ENCODE measurements around the gene FDCSP. TPM values are rescaled to one million over a fixed set of nuclear protein-coding genes. Genes with fewer than 3 reads are reported as not detected.

FDCSP gene
- total RNA-seq, 2 experiments from 2014 or later = not detected

DNA sequence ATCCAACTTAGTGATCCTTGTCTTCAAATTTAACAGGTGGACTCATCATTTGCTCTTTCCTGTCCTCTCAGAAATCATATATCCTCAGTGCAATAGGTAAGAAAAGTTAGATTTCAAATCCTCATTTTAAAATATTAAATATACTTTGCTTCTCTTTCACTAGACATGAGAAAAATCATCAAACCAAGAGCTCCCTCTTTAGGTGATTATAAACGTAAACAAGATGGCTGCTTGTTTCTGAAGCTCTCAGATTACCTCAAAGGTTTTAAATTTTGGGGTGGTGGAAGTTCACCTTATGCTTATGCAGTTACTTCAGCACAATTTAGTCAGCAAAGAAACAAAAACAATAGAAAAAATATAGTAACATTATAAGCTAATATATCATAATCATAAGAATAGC is 43.8 kb downstream of the FDCSP start:
- H3K27me3 Mint-ChIP-seq = no peaks in the 10 kb centered on the region
- H3K4me1 Mint-ChIP-seq = no peaks in the 10 kb centered on the region
- H3K4me3 Mint-ChIP-seq = no peak overlapping the region
- H3K27ac Mint-ChIP-seq = no peak overlapping the region
- ChIA-PET CTCF (no interaction called here), POLR2A (no interaction called here)
- H3K36me3 Mint-ChIP-seq (ENCODE audit: low read depth) = no peaks in the 10 kb centered on the region
- no peaks in the 10 kb centered on the region for H3K9me3 Mint-ChIP-seq
- DNase-seq = no peak

- no peaks in the 10 kb centered on the region for H3K4me1 Mint-ChIP-seq
Measured at GRCh38 chr4:70277121-70277520, 51.2 kb downstream of the FDCSP start.

GRCh38 chr4:70280567-70280966 is 54.6 kb downstream of the FDCSP start:
- POLR2A ChIA-PET = no interaction called here
- Mint-ChIP-seq H3K27me3 (no peaks in the 10 kb centered on the region), H3K27ac (no peak overlapping the region), H3K4me3 (no peak overlapping the region), H3K36me3 (ENCODE audit: low read depth) (no peaks in the 10 kb centered on the region), H3K4me1 (no peaks in the 10 kb centered on the region), H3K9me3 (no peaks in the 10 kb centered on the region)
- no peak for DNase-seq
- CTCF ChIA-PET = no interaction called here

More at GRCh38 chr4:70277121-70277520, 51.2 kb downstream of the FDCSP start:
- Mint-ChIP-seq H3K9me3 (no peaks in the 10 kb centered on the region), H3K4me3 (no peak overlapping the region), H3K36me3 (ENCODE audit: low read depth) (no peaks in the 10 kb centered on the region), H3K27ac (no peak overlapping the region), H3K27me3 (no peaks in the 10 kb centered on the region)
- DNase-seq = no peak
- ChIA-PET POLR2A (no interaction called here), CTCF (no interaction called here)

Other genes starting within 250 kb of the FDCSP start
- not detected for gene STATH, start 230.2 kb upstream of the FDCSP start, total RNA-seq
- not detected for gene HTN3, start 197.7 kb upstream of the FDCSP start, total RNA-seq
- not detected for gene HTN1, start 175.7 kb upstream of the FDCSP start, total RNA-seq
- gene PRR27, start 71.9 kb upstream of the FDCSP start, total RNA-seq = not detected
- not detected for gene ODAM, start 30.4 kb upstream of the FDCSP start, total RNA-seq
- gene CSN3, start 16.5 kb downstream of the FDCSP start, total RNA-seq = not detected
- not detected for gene CABS1, start 108.9 kb downstream of the FDCSP start, total RNA-seq
- gene SMR3A, start 134.6 kb downstream of the FDCSP start, total RNA-seq = not detected
- not detected for gene SMR3B, start 157.0 kb downstream of the FDCSP start, total RNA-seq
- not detected for gene OPRPN, start 171.8 kb downstream of the FDCSP start, total RNA-seq
- gene MUC7, start 246.1 kb downstream of the FDCSP start, total RNA-seq = not detected

Data from activated CD4-positive, alpha-beta T cell treated with anti-CD3 and anti-CD28 coated beads, Interleukin-2, amount 10 ng/mL, durations not matched to agents 7 days and 5 days (primary cell).